Uterus (tissue), 4 donors: ENCODE measurements around the gene DTYMK. TPM values are rescaled to one million over a fixed set of nuclear protein-coding genes. Genes with fewer than 3 reads are reported as not detected.
A peak's percentile ranks its signal among the peaks of the same experiment; 100 is the strongest.

ENCODE experiments used
- DNase-seq, 2 donors: peaks; one replicate each; pipeline ENCODE4 v3.0.0-alpha.2; 2019 to 2020
- H3K27ac ChIP-seq, 2 donors: fragments of 200-600 bp; sonication (generic); 1 replicate in 1 of 2; 2 replicates in 1 of 2; pipeline ENCODE4 v1.5.1; 2016 to 2018
- H3K27me3 ChIP-seq, 2 donors: fragments of 200-600 bp; sonication (generic); one replicate each; pipeline ENCODE4 v1.5.1; 2018 to 2019; ENCODE audit warnings: control low read depth in 1 of 2
- H3K36me3 ChIP-seq, 2 donors: fragments of 200-600 bp; sonication (generic); one replicate each; pipeline ENCODE4 v1.5.1; 2019; ENCODE audit warnings: control low read depth in 1 of 2
- H3K4me1 ChIP-seq, 2 donors: fragments of 200-600 bp; sonication (generic); one replicate each; pipeline ENCODE4 v1.5.1; 2018 to 2019; ENCODE audit warnings: control low read depth in 1 of 2
- H3K4me3 ChIP-seq, 2 donors: fragments of 200-600 bp; sonication (generic); 1 replicate in 1 of 2; 2 replicates in 1 of 2; pipeline ENCODE4 v1.5.1; 2018 to 2019; ENCODE audit warnings: mild to moderate bottlenecking in 1 of 2
- H3K9me3 ChIP-seq, 2 donors: fragments of 200-600 bp; sonication (generic); one replicate each; pipeline ENCODE4 v1.5.1; 2019; ENCODE audit warnings: control low read depth in 1 of 2
- POLR2A ChIP-seq, 2 donors: fragments of 450-650 bp; IDR thresholded peaks; one replicate each; pipeline ENCODE4 v1.6.1; 2016; ENCODE audit warnings: antibody characterized with exemption in 2 of 2, mild to moderate bottlenecking in 1 of 2, moderate library complexity in 1 of 2
- intact Hi-C: fragments of 100-400 bp; cut with DNase I; formaldehyde crosslinking; loops from one replicate; pipeline ENCODE4 v1.15.1; 2023; ENCODE audit warnings: low total_unique reads
- total RNA-seq, 4 donors: library from RNA; depleted of rRNA in 3 of 4; stranded (reverse); fragments of >200 nt in 3 of 4; gene quantifications; one replicate each; pipeline versions ENCODE4 v1.1.0 to v1.2.4, GENCODE V29; 2014 to 2023
- TF ChIP-seq, protein P1 (sequence below), 4 experiments: fragments of 200-600 bp in 2 of 4; fragments of 450-650 bp in 2 of 4; sonication (generic) in 2 of 4; IDR thresholded peaks; one replicate each; pipeline ENCODE4 v1.5.1; 2016 to 2019; ENCODE audit warnings: antibody characterized with exemption in 4 of 4, mild to moderate bottlenecking in 2 of 4, moderate library complexity in 1 of 4
- donor health status: DM: yes; HTN: yes; CAD: no.

DTYMK gene
- total RNA-seq, 4 donors from 2014 or later: 0.59 to 17.8 (median 8.4) TPM

DNA sequence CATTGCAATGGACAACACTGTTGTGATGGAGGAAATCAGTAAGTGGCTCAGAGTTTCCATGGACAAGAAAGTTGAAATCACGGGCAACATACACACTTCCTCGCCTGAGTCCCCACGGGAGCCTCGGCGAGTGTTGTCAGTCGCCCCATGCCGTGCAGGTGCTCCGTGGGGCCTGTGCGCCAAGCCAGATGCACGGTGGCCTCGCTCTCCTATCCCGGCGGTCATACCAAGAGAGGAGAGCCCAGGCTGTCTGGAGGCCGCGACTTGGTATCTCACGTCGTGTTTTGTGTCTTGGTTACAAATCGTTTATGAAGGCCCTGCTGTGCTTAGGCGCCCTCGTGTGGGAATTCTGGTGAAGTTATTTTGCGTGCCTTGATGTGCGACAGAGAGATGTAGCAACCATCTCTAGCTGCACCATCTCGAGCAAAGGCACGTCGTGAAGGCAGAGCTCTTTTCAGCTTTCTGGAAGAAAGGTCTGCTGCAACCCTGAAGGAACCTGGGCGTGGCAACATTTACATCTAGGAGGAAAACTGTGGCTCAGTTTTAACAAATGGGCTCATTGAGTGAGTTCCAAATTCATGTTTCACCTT is 27.4 kb downstream of the DTYMK start:
- H3K27me3 ChIP-seq: no peaks in the 10 kb centered on the region
- no peaks in the 10 kb centered on the region for H3K9me3 ChIP-seq
- no peak overlapping the region for H3K27ac ChIP-seq
- no peaks in the 10 kb centered on the region for H3K4me1 ChIP-seq
- no peak overlapping the region for H3K4me3 ChIP-seq
- H3K36me3 ChIP-seq: no peaks in the 10 kb centered on the region
- intact Hi-C loops: no loop called here
- peak; percentile 59 to 66 for DNase-seq
- no peak for TF ChIP-seq POLR2A (IDR thresholded peaks at IDR 0.05)
- TF ChIP-seq, protein P1, sequence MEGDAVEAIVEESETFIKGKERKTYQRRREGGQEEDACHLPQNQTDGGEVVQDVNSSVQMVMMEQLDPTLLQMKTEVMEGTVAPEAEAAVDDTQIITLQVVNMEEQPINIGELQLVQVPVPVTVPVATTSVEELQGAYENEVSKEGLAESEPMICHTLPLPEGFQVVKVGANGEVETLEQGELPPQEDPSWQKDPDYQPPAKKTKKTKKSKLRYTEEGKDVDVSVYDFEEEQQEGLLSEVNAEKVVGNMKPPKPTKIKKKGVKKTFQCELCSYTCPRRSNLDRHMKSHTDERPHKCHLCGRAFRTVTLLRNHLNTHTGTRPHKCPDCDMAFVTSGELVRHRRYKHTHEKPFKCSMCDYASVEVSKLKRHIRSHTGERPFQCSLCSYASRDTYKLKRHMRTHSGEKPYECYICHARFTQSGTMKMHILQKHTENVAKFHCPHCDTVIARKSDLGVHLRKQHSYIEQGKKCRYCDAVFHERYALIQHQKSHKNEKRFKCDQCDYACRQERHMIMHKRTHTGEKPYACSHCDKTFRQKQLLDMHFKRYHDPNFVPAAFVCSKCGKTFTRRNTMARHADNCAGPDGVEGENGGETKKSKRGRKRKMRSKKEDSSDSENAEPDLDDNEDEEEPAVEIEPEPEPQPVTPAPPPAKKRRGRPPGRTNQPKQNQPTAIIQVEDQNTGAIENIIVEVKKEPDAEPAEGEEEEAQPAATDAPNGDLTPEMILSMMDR (IDR thresholded peaks at IDR 0.05): peak; percentile 39 to 64 (median 52)

DNA sequence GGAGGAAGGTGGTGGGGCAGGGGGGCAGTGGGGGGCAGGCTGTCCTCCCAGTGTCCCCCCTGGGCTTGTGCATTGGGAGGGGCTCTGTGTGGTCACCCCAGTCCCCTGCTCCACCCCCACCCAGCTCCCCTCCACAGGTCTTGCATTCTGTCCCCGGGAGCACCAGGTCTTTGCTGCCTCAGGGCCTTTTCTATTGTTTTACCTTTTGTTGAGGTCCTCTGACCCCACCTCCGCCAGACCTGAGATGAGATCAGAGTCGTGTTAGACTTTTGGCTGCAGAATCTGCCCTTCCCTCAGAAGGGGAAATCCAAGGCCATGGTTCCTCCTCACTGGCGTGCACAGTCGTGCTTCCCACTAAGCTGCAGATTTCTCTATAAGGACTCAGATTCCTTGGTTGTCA is 28.3 kb downstream of the DTYMK start:
- no peak for TF ChIP-seq POLR2A (IDR thresholded peaks at IDR 0.05)
- TF ChIP-seq, protein P1 (IDR thresholded peaks at IDR 0.05): no peak
- Histone ChIP-seq H3K36me3 (no peaks in the 10 kb centered on the region), H3K9me3 (no peaks in the 10 kb centered on the region), H3K4me1 (no peaks in the 10 kb centered on the region), H3K27ac (no peak overlapping the region), H3K4me3 (no peak overlapping the region), H3K27me3 (no peaks in the 10 kb centered on the region)
- intact Hi-C loops: no loop called here
- no peak for DNase-seq

DNA sequence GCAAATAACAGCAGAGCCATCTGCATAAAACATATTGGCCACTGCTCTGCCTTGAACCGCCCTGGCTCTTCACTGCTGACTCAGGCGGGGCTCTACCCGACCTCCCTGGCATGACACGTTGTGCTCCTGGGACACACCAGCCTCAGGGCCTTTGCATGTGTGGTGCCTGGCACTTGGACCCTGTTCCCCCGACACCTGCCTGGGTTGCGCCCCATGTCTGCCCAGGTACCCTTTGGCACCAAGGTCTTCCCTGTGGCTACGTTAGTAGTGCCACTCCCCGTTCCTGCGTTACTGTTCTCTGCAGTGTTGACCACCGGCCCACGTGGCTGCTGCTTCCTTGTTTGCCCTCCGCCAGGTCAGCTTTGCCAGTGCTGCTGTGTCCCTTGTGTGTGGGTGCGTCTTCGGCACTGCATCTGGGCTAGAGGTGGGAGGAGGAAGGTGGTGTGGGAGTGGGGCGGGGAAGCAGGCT is 28.8 kb downstream of the DTYMK start:
- H3K4me1 ChIP-seq: no peaks in the 10 kb centered on the region
- H3K27ac ChIP-seq: no peak overlapping the region
- no peaks in the 10 kb centered on the region for H3K27me3 ChIP-seq
- TF ChIP-seq, protein P1 (IDR thresholded peaks at IDR 0.05): no peak
- TF ChIP-seq POLR2A (IDR thresholded peaks at IDR 0.05): no peak
- intact Hi-C loops: no loop called here
- no peaks in the 10 kb centered on the region for H3K36me3 ChIP-seq
- H3K4me3 ChIP-seq: no peak overlapping the region
- no peaks in the 10 kb centered on the region for H3K9me3 ChIP-seq
- DNase-seq: no peak

DNA sequence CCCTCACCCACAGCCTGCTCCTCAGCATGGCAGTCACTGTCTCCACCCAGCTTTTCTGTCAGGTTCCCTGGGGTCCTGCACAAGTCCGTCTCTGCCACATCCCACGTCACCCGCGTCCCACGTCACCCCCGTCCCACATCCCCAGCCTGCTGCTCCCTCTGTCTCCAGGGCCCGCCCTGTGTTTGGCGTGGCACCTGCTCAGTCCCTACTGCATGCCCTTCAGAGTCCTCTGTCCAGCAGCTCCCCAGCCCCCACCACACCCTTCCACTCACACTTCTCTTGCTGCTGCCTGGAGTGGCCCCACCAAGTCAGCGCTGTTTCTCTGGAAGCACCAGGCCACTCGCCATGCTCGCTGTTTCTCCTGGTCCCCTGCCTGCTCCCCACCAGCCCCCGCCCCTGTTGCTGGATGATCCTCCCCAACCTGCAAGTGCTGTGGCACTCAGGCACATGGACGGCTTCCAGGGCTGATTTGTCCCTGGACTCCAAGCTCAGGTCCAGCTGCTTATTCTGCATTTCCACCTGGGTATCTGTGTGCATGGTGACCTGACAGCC is 30.3 kb downstream of the DTYMK start:
- intact Hi-C loops: no loop called here
- no peaks in the 10 kb centered on the region for H3K36me3 ChIP-seq
- no peak for TF ChIP-seq POLR2A (IDR thresholded peaks at IDR 0.05)
- TF ChIP-seq, protein P1 (IDR thresholded peaks at IDR 0.05): no peak
- no peaks in the 10 kb centered on the region for H3K9me3 ChIP-seq
- no peak overlapping the region for H3K27ac ChIP-seq
- DNase-seq: no peak
- no peaks in the 10 kb centered on the region for H3K4me1 ChIP-seq
- H3K27me3 ChIP-seq: no peaks in the 10 kb centered on the region
- H3K4me3 ChIP-seq: no peak overlapping the region

DNA sequence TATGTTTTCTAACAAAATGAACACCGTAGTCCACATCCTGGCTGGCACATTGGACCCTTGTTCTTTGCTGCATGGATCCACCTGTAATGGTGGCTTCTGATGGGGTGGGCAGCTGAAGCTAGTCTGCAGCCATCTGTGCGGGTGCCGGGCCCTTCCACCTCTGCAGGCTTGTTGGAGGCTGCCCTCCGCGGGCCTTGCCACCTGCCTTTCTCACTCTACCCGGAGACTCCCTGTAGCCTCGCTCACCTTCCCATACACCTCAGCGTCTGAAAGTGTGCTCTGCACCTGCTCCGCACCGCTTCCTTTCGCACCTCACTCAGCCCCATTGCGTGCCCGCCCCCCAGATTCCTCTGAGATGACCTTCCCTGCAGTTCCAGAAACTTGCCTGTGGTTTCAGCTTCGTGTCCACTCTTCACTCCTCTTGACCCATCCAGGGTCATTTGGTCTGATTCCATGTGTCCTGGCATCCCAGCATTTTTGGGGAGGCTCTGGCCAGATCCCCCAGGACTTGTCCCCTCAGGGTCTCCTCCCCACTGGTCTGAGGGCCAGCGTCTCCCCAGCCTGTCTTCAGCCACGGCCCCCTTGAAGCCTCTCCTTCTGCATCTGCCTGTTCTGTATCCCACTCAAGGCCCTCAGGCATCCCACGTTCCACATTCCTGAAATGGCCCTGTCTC is 31.0 kb downstream of the DTYMK start:
- intact Hi-C loops: no loop called here
- Histone ChIP-seq H3K27ac (no peak overlapping the region), H3K4me3 (no peak overlapping the region), H3K27me3 (no peaks in the 10 kb centered on the region), H3K36me3 (no peaks in the 10 kb centered on the region), H3K9me3 (no peaks in the 10 kb centered on the region), H3K4me1 (no peaks in the 10 kb centered on the region)
- no peak for DNase-seq
- TF ChIP-seq, protein P1 (IDR thresholded peaks at IDR 0.05): no peak
- no peak for TF ChIP-seq POLR2A (IDR thresholded peaks at IDR 0.05)
